ENCODE measurements around the gene NPFFR1.

Gene NPFFR1

GRCh38 chr10:70283445-70284399 is at the start of gene NPFFR1:
Gene NPFFR1, minus strand, starts transcription at chr10:70284004. Its CDS starts 328 bp downstream, at chr10:70283676.
- TF ChIP-seq CTCF (conservative IDR thresholded peaks at IDR 0.05; ENCODE audit: low read depth, low read length) = no peak
- no peak for DNase-seq (ENCODE audit: low read depth)
- peak within 1 kb of the TSS; percentile 41 for H3K4me3 ChIP-seq (ENCODE audit: low read length)

GRCh38 chr10:70333268-70333667 is 49.5 kb upstream of the NPFFR1 start:
- no peak for DNase-seq (ENCODE audit: low read depth)
- no peak for TF ChIP-seq CTCF (conservative IDR thresholded peaks at IDR 0.05; ENCODE audit: low read depth, low read length)
- H3K4me3 ChIP-seq (ENCODE audit: low read length) = no peak overlapping the region

GRCh38 chr10:70331486-70332268 is 47.9 kb upstream of the NPFFR1 start:
- DNase-seq (ENCODE audit: low read depth) = peak; percentile 95
- no peak overlapping the region for H3K4me3 ChIP-seq (ENCODE audit: low read length)
- peak; percentile 48 for TF ChIP-seq CTCF (conservative IDR thresholded peaks at IDR 0.05; ENCODE audit: low read depth, low read length)

GRCh38 chr10:70331160-70331485 is 47.3 kb upstream of the NPFFR1 start:
- H3K4me3 ChIP-seq (ENCODE audit: low read length) = no peak overlapping the region
- DNase-seq (ENCODE audit: low read depth) = no peak
- no peak for TF ChIP-seq CTCF (conservative IDR thresholded peaks at IDR 0.05; ENCODE audit: low read depth, low read length)

GRCh38 chr10:70330671-70331070 is 46.9 kb upstream of the NPFFR1 start:
- no peak for DNase-seq (ENCODE audit: low read depth)
- no peak for TF ChIP-seq CTCF (conservative IDR thresholded peaks at IDR 0.05; ENCODE audit: low read depth, low read length)
- no peak overlapping the region for H3K4me3 ChIP-seq (ENCODE audit: low read length)

- no peak for TF ChIP-seq CTCF (conservative IDR thresholded peaks at IDR 0.05; ENCODE audit: low read depth, low read length)
- DNase-seq (ENCODE audit: low read depth) = no peak
- no peak overlapping the region for H3K4me3 ChIP-seq (ENCODE audit: low read length)
These were observed 45.2 kb upstream of the NPFFR1 start for GRCh38 chr10:70328967-70329366.
